ENCODE measurements around the gene CHRND.
A peak's percentile ranks its signal among the peaks of the same experiment; 100 is the strongest.

Gene CHRND

GRCh38 chr2:232522623-232523401, 3.1 kb upstream of the CHRND start:
- Histone ChIP-seq H3K27me3 (ENCODE audit: low read depth, low read length) (no peaks in the 10 kb centered on the region), H3K27ac (ENCODE audit: low read length) (no peak overlapping the region), H3K79me2 (ENCODE audit: low read length) (no peaks in the 10 kb centered on the region), H3K36me3 (replicated peaks; ENCODE audit: low read depth, low read length) (no peaks in the 10 kb centered on the region), H3K9ac (ENCODE audit: low read length) (no peak overlapping the region), H2AFZ (ENCODE audit: low read depth, low read length) (no peak overlapping the region), H3K4me1 (ENCODE audit: low read length) (no peaks in the 10 kb centered on the region), H4K20me1 (ENCODE audit: insufficient read depth, low read length) (no peaks in the 10 kb centered on the region), H3K9me3 (ENCODE audit: insufficient read depth, low read length) (no peaks in the 10 kb centered on the region), H3K4me3 (ENCODE audit: low read length) (no peak overlapping the region), H3K4me2 (ENCODE audit: low read length) (peak overlapping the region; percentile 61)
- TF ChIP-seq CTCF (IDR thresholded peaks at IDR 0.05; ENCODE audit: low read depth, low read length): no peak
- no peak for TF ChIP-seq EZH2phosphoT487 (IDR thresholded peaks at IDR 0.05; ENCODE audit: low read depth)

GRCh38 chr2:232523402-232523681, 2.6 kb upstream of the CHRND start:
- Histone ChIP-seq H3K4me3 (ENCODE audit: low read length) (no peak overlapping the region), H3K9me3 (ENCODE audit: insufficient read depth, low read length) (no peaks in the 10 kb centered on the region), H3K9ac (ENCODE audit: low read length) (no peak overlapping the region), H4K20me1 (ENCODE audit: insufficient read depth, low read length) (no peaks in the 10 kb centered on the region), H3K36me3 (replicated peaks; ENCODE audit: low read depth, low read length) (no peaks in the 10 kb centered on the region), H3K27ac (ENCODE audit: low read length) (no peak overlapping the region), H2AFZ (ENCODE audit: low read depth, low read length) (no peak overlapping the region), H3K27me3 (ENCODE audit: low read depth, low read length) (no peaks in the 10 kb centered on the region), H3K4me1 (ENCODE audit: low read length) (no peaks in the 10 kb centered on the region), H3K4me2 (ENCODE audit: low read length) (no peak overlapping the region), H3K79me2 (ENCODE audit: low read length) (no peaks in the 10 kb centered on the region)
- TF ChIP-seq CTCF (IDR thresholded peaks at IDR 0.05; ENCODE audit: low read depth, low read length): no peak
- no peak for TF ChIP-seq EZH2phosphoT487 (IDR thresholded peaks at IDR 0.05; ENCODE audit: low read depth)

- Histone ChIP-seq H3K79me2 (ENCODE audit: low read length) (no peaks in the 10 kb centered on the region), H3K27ac (ENCODE audit: low read length) (no peak overlapping the region), H3K4me2 (ENCODE audit: low read length) (peak overlapping the region; percentile 26; the same call in 1 of the 2 replicates), H3K9me3 (ENCODE audit: insufficient read depth, low read length) (no peaks in the 10 kb centered on the region), H3K36me3 (replicated peaks; ENCODE audit: low read depth, low read length) (no peaks in the 10 kb centered on the region), H3K4me3 (ENCODE audit: low read length) (peak overlapping the region; percentile 58), H3K4me1 (ENCODE audit: low read length) (no peaks in the 10 kb centered on the region), H4K20me1 (ENCODE audit: insufficient read depth, low read length) (no peaks in the 10 kb centered on the region), H2AFZ (ENCODE audit: low read depth, low read length) (no peak overlapping the region), H3K9ac (ENCODE audit: low read length) (no peak overlapping the region), H3K27me3 (ENCODE audit: low read depth, low read length) (no peaks in the 10 kb centered on the region)
- TF ChIP-seq EZH2phosphoT487 (IDR thresholded peaks at IDR 0.05; ENCODE audit: low read depth): no peak
- TF ChIP-seq CTCF (IDR thresholded peaks at IDR 0.05; ENCODE audit: low read depth, low read length): peak; percentile 23
These were observed 2.0 kb upstream of the CHRND start for GRCh38 chr2:232523682-232524597.

GRCh38 chr2:232524771-232525170, 1.2 kb upstream of the CHRND start:
- Histone ChIP-seq H2AFZ (ENCODE audit: low read depth, low read length) (no peak overlapping the region), H3K27ac (ENCODE audit: low read length) (no peak overlapping the region), H3K27me3 (ENCODE audit: low read depth, low read length) (no peaks in the 10 kb centered on the region), H3K4me1 (ENCODE audit: low read length) (no peaks in the 10 kb centered on the region), H3K9ac (ENCODE audit: low read length) (no peak overlapping the region), H3K9me3 (ENCODE audit: insufficient read depth, low read length) (no peaks in the 10 kb centered on the region), H3K4me3 (ENCODE audit: low read length) (no peak overlapping the region), H3K4me2 (ENCODE audit: low read length) (no peak overlapping the region; the same call in 1 of the 2 replicates), H3K79me2 (ENCODE audit: low read length) (no peaks in the 10 kb centered on the region), H4K20me1 (ENCODE audit: insufficient read depth, low read length) (no peaks in the 10 kb centered on the region), H3K36me3 (replicated peaks; ENCODE audit: low read depth, low read length) (no peaks in the 10 kb centered on the region)
- TF ChIP-seq EZH2phosphoT487 (IDR thresholded peaks at IDR 0.05; ENCODE audit: low read depth): no peak
- no peak for TF ChIP-seq CTCF (IDR thresholded peaks at IDR 0.05; ENCODE audit: low read depth, low read length)

All from OCI-LY3 (cell line).